Left hindlimb (tissue), 1 donor: Measurements from ENCODE around the gene FLRT2.

Experiments
- DNase-seq: peaks from one replicate; pipeline ENCODE4 v3.0.0-alpha.2; 2018

FLRT2 gene

DNA sequence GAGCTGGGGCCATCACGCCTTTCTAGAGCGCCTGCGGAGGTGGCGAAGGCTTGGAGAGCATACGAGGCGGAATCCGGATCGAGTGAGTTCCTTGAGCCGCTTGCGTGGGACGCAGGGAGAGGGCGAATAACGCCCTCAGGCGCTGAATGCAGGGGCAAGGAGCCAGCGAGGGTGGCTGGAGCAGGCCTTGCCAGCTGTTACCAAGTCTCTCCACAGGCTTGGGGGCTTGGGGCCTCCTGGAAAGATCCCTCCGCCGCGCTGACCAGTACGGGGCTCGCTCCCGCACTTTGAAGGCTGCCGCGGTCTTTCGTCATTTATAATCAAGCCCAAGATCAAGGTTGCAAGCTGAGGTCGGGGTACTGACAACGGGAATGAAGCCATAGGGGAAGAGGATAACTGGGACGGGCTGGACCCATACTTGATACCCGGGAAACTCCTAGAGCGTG lies 1.2 kb downstream of the FLRT2 start:
- DNase-seq = peak; percentile 88

GRCh38 chr14:85531587-85532373 lies 1.8 kb downstream of the FLRT2 start:
- DNase-seq = peak; percentile 88

DNA sequence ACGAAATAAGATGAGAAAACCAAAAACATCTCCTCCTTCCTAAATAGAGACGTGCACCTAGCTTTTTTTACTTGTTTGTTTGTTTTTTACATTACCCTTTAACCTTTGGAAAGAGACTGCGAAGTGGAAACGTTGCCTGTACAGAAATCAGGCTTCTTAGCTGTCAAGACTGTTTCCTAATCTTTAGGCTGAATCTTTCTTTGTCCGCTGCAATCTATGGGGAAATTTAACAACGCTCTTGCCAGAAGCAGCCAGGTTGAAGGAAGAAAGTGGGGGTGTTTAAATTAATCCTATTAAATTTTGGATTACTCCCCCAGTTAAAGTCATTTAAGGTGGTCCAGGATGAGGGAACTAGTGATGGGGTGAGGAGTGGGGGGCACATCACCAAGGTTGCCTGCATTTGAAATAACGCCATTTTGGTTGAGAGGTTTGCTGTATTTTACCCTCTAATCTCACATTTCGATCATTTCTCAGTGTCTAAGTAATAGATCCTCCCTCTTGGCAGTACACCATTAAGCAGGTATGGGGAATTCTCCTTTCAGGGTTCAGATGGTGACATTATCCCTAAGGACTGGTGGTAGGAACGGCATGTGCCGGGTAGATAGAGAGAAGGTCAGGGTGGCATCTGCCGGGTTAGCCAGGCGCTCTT lies 2.6 kb downstream of the FLRT2 start:
- no peak for DNase-seq

DNA sequence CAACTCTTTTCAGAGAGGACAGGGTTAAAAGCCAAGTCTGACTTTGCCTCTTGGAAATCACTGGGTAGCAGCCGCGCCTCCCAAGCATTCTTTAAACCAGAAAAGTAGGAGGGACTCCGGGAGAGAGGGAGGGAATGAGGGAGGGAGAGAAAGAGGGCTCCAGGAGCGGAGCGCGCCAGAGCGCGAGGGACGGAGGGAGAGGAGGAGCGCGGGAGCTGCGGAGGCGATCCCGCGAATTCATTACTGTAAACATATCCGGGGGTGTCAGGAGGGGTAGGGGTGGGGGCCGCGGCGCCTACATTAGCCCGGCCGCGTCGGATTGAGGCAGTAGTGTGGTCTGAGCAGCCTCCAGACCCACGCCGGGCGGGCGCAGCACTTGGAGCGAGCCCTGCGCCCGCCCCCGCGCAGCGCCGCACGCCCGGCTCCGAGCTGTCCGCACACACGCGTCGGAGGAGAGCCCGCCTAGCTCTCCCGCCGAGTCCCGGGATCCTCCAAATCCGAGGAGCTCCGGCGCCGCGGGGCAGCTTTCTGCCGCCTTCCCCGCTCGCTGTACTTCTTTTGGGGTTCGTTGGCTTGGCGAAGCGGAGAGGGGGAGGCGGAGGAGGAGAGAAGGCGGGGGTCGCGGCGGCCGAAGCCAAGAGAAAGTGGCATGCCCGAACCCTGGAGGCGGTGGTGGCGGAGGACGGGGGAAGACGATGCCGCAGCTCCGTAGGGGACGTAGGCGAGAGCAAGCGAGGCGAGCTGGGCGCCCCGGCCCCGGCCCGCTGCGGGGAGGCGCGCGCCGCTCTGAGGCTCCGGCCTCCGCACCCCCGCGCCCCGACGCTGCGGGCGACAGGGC lies 3.3 kb downstream of the FLRT2 start:
- DNase-seq = peak; percentile 92

GRCh38 chr14:85533861-85534291 lies 3.9 kb downstream of the FLRT2 start:
- DNase-seq = peak; percentile 68

GRCh38 chr14:85534458-85535293 lies 4.7 kb downstream of the FLRT2 start:
- DNase-seq = peak; percentile 63

- no peak for DNase-seq
Observed at GRCh38 chr14:85535321-85535720, 5.4 kb downstream of the FLRT2 start.

DNA sequence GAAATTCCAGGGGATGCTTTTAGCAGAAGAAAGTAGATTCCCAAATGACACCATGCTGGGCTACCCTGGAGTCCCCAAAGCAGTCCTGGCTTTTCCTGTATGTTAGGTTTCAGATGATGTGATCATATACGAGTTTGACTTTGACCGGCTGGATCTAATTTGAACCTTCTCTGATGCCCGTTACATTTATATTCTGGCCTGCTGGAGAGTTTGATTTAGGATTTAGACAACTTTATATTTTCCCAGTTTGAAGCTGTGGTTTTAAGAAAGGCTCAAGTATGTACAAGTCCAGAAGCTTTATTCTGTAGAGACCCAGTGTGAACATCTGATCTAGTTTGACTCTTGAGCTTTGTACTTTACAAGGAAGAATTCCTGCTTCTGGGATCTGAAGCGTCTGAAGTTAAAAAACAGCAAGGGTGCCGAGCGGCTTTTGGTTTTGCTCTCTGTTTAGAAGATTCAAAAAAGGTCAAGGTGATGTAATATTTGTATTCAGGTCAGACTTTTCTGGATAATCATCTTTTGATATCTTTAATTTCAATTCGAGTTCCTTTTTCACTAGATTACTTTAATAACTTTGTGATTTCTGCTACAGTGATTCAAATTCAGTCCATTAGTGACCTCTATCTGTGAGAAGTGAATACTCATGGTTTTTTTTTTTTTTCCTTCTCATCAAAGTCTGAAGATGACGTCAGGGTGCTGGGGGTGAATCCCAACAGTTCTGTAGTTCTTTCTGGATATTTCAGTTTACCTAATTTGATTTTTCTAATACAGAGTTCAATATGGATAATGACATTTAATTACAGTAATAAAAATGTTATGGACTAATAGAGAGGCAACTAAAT lies 6.3 kb downstream of the FLRT2 start:
- DNase-seq = no peak

DNA sequence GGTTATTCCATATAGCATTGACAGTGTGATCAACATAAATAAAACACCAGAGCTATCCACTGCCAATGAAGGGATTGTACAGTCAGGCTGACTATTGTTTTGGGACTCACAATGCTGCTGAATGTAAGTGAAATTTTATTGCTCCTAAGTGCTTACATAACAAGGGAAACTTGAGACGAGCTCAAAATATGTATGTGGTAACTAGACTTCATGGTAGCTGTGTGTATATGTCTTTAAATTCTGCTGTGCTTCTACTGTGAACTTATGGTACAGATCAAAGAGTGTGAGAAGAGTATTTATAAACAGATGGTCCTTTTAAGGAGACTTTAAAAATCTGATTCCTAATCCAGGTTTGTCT lies 6.9 kb downstream of the FLRT2 start:
- DNase-seq = no peak

DNA sequence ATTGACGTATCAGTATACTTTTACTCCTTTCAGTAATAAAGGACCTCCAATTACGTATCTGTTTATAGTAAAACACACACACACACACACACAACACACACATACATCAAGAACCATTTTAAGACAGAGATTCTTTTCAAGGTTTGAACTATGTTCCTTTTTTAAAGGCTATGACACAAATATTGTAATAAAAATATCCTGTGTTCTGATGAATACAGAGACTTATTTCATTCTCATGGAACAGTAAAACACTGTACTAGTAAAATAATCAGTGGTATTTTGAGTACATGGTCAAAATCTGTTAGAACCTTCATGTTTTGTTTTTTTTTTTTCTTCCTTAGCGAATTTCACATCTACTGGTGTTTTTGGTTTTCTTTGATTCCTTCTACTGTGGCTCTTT lies 7.6 kb downstream of the FLRT2 start:
- DNase-seq = no peak

- DNase-seq = no peak
Observed at GRCh38 chr14:85538636-85539035, 8.7 kb downstream of the FLRT2 start.

DNA sequence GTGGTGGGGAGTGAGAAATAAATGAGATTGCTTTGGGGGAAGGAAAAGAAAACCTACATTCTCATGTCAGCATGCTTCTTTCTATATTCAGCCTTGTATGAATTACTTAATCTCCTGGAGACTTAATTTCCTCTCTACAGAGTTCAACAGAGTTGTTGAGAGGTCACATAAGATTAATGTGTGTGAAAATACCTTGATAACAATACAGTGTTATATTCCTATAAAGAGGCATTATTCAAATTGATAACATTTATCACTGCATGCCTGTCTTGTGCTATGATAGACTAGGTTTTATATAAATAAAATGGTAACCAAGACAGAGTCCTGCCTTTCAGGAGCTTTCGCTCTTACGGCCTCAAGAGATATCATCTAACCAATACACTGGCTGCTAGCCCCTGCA lies 9.6 kb downstream of the FLRT2 start:
- DNase-seq = no peak

- no peak for DNase-seq
Observed at GRCh38 chr14:85542623-85543022, 12.7 kb downstream of the FLRT2 start.

GRCh38 chr14:85545738-85546137 lies 15.8 kb downstream of the FLRT2 start:
- no peak for DNase-seq

- no peak for DNase-seq
Observed at GRCh38 chr14:85546390-85546789, 16.4 kb downstream of the FLRT2 start.

GRCh38 chr14:85549697-85550096 lies 19.8 kb downstream of the FLRT2 start:
- DNase-seq = no peak

DNA sequence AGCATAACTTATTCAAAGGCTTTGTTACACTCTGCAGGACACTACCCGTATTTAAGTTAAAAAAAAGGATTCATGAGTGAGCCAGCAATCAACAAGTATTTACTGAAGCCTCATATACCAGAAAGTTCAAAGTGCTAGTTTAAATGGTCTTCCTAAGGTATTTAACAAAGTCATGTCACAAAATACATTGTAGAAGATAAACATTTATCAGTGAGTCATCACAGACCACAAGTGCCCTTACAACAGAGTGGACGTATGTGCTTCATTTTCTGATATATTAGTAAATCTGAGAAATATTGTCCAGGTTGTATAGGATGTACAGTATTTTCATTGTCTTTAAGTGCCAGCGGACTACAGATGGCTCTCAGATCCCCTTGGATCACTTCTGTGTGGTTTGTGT lies 24.2 kb downstream of the FLRT2 start:
- no peak for DNase-seq

DNA sequence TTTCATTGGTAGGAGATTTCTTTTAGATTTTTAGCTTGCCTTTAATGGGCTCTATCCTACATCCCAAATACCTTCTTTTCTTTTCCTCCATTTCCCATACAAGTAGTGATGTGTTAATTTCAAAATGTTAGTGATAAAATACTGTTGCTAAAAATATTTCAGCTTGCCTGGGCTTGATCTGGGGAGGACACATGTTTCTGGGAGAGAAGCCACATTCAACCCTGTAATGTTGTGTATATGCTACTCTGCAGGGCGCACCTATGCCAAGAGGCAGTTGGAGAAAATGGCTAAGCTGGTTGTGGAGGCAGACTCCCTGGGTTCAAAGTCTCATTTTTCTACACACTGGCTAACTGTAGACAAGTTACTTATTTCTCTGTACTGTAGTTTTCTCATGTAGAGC lies 26.3 kb downstream of the FLRT2 start:
- DNase-seq = no peak

DNA sequence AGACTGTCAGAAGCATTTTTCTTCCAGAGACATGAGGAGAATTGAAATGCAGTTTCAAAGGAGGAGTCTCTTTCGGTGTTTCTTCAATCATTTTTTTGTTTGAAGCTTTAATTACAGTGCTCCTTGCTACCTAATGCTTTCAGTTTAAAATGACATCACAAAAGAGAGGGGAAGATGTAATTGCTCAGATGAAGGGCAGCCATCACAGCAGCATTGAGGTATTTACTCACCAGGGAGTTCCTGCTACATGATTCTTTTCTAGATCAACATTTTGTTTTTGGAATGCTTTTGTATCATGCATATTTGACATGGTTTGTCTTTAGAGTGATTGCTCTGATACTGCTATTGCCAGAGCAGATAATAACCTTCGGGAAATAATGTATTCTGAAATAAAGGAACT lies 28.6 kb downstream of the FLRT2 start:
- no peak for DNase-seq

GRCh38 chr14:85562630-85563029 lies 32.7 kb downstream of the FLRT2 start:
- no peak for DNase-seq

DNA sequence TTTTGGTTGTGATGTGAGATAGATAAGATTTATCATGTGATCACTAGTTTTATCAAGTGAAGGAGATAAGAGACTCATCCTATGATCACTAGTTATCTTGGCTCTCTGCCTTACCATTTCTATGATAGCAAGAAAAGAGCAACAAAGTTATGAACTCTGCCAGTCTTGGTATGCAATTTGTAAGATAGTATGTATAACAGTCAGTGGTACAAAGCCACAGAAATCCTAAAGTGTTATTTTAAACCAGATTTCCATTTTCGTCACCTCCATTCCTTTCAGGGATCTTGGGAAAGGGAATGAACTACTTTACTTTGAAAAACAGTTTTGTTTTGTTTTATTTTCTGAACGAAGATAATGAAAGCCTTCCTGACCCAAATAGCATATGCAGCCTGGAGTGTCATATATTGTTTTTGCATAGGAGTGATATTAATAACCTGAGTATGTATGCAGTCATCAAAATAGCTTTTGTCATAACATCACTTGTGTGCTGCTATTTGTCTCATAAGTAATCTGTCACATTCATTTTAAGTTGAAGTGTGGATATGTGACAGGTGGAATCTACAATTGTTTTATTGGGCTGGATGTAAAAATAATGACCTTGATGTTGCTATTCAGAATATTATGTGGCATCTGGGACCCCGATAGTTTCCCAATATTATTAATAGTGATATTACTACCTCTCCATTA lies 35.0 kb downstream of the FLRT2 start:
- DNase-seq = no peak
